Neutrophil (primary cell): ENCODE data around the gene USP47.

Experiments used
- H3K27ac ChIP-seq: fragments of 200-600 bp; sonication (generic); 2 replicates; pipeline ENCODE4 v1.5.1; 2016; ENCODE audit warnings: mild to moderate bottlenecking, moderate library complexity
- H3K27me3 ChIP-seq: fragments of 200-600 bp; sonication (generic); 2 replicates; pipeline ENCODE4 v1.6.0; 2016; ENCODE audit warnings: mild to moderate bottlenecking
- H3K36me3 ChIP-seq: fragments of 200-600 bp; sonication (generic); 2 replicates; pipeline ENCODE4 v1.5.1; 2017
- H3K4me1 ChIP-seq, 2 experiments: fragments of 200-600 bp in 1 of 2; sonication (generic) in 1 of 2; 1 replicate in 1 of 2; 2 replicates in 1 of 2; pipeline versions ENCODE4 v1.5.1 to v1.6.1; 2013 to 2016; ENCODE audit warnings: low read depth in 1 of 2, low read length in 1 of 2, mild to moderate bottlenecking in 1 of 2, moderate library complexity in 1 of 2; ENCODE audit not compliant: control insufficient read depth in 1 of 2, insufficient read depth in 1 of 2
- H3K4me3 ChIP-seq, 2 experiments: fragments of 200-600 bp in 1 of 2; sonication (generic) in 1 of 2; 1 replicate in 1 of 2; 2 replicates in 1 of 2; pipeline ENCODE4 v1.5.1; 2013 to 2016; ENCODE audit warnings: low read depth in 1 of 2, low read length in 1 of 2, mild to moderate bottlenecking in 1 of 2, moderate library complexity in 1 of 2
- H3K9me3 ChIP-seq: fragments of 200-600 bp; sonication (generic); 2 replicates; pipeline ENCODE4 v1.5.1; 2016
- TF ChIP-seq, protein P1 (sequence below): fragments of 200-600 bp; sonication (generic); IDR thresholded peaks from 2 replicates; pipeline ENCODE4 v1.5.1; 2016; ENCODE audit warnings: antibody characterized with exemption

USP47 gene

DNA sequence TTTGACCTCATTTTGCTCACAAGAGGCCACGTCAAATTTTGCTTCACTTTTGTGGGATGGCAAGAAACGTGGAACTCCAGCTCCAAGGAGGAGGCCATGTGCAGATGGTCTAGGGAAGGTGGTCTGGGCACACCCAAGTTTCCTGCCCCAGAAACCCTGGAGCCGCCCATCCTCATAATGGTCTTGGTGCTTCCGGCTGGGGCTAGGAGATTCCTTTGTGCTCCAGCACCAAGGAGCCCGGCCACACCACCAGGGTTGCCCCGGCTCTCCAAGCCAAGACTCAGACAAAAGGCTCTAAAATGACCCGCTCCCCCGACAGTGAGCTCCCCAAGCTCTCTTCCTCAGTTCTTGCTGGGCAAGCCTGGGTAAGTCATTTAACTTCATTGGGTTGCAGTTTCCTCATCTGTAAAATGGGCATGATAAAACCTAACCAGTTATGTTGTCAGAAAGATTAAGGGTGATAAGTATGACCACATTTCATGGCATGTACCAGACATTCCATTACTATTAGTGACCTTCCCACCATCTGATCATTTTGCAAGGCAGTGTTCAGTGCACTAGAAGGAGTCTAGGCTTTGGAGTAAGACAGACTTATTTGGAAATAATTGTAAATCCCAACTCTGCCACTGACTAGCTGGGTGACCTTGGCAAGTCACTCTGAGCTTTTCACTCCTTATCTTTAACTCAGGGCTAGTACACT lies 143.4 kb downstream of the USP47 start:
- no peak overlapping the region for H3K4me3 ChIP-seq
- H3K27ac ChIP-seq, result no peak overlapping the region
- H3K36me3 ChIP-seq, result no peaks in the 10 kb centered on the region
- no peaks in the 10 kb centered on the region for H3K9me3 ChIP-seq
- H3K4me1 ChIP-seq, result no peaks in the 10 kb centered on the region
- peaks cover 2% of the 10 kb centered on the region for H3K27me3 ChIP-seq
- TF ChIP-seq, protein P1, sequence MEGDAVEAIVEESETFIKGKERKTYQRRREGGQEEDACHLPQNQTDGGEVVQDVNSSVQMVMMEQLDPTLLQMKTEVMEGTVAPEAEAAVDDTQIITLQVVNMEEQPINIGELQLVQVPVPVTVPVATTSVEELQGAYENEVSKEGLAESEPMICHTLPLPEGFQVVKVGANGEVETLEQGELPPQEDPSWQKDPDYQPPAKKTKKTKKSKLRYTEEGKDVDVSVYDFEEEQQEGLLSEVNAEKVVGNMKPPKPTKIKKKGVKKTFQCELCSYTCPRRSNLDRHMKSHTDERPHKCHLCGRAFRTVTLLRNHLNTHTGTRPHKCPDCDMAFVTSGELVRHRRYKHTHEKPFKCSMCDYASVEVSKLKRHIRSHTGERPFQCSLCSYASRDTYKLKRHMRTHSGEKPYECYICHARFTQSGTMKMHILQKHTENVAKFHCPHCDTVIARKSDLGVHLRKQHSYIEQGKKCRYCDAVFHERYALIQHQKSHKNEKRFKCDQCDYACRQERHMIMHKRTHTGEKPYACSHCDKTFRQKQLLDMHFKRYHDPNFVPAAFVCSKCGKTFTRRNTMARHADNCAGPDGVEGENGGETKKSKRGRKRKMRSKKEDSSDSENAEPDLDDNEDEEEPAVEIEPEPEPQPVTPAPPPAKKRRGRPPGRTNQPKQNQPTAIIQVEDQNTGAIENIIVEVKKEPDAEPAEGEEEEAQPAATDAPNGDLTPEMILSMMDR, result no peak

GRCh38 chr11:11985954-11986949 lies 144.5 kb downstream of the USP47 start:
- TF ChIP-seq, protein P1, result no peak
- Histone ChIP-seq H3K36me3 (no peaks in the 10 kb centered on the region), H3K4me3 (no peak overlapping the region), H3K9me3 (no peaks in the 10 kb centered on the region), H3K27ac (no peak overlapping the region), H3K4me1 (no peaks in the 10 kb centered on the region), H3K27me3 (peaks cover 4% of the 10 kb centered on the region)

DNA sequence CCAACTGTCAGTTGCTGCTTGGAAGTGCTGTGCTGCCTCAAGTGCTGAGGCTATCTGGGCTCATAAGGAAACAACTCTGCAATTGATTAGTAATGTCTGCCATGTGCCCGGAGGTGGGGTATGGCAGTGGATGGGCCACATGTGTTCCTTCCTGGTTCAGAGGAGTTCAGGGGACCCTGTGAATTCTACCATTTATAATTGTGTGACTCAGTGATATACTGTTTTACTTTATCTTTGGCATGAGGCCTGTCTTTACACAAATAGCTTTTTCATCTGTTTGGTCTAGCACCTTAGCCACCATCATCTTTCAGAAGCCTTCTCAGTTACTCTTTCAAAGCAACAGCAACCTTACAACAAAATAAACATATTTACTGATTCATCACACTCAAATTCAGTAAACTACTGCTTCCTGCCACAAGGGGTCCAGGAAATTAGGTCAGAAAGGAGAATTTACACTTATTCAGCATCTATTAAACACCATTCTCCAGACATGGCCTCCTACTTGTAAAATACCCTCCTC lies 145.8 kb downstream of the USP47 start:
- peaks cover 8% of the 10 kb centered on the region for H3K27me3 ChIP-seq
- H3K9me3 ChIP-seq, result no peaks in the 10 kb centered on the region
- no peak overlapping the region for H3K4me3 ChIP-seq
- H3K36me3 ChIP-seq, result no peaks in the 10 kb centered on the region
- H3K27ac ChIP-seq, result no peak overlapping the region
- TF ChIP-seq, protein P1, result no peak
- no peaks in the 10 kb centered on the region for H3K4me1 ChIP-seq

DNA sequence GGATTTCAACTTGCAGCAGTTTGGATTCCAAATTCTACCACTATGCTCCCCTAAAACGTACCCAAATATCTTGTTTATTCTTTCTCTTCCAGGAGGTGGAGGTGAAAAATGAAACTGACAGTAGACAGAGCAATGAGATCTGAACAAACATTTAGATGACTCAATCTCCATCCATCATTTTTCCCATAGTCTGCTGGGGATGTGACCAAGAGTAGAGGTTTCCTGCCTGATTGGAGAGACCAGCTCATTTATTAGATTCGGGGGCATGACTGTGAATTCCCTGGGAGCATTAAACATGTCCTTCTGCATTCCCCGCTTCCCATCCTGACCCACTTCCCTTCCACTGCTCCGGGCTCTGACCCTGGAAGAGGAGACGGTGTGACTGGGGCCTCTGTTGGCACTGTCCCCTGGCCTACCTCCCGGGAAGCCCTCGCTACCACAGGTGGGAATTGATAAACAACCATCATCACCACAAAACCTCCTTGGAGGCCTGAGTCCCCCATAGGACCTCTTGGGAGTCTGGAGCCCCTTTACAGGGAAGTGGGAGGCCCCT lies 146.4 kb downstream of the USP47 start:
- H3K36me3 ChIP-seq, result no peaks in the 10 kb centered on the region
- no peaks in the 10 kb centered on the region for H3K9me3 ChIP-seq
- H3K27ac ChIP-seq, result no peak overlapping the region
- TF ChIP-seq, protein P1, result no peak
- no peaks in the 10 kb centered on the region for H3K4me1 ChIP-seq
- H3K27me3 ChIP-seq, result peaks cover 8% of the 10 kb centered on the region
- H3K4me3 ChIP-seq, result no peak overlapping the region

GRCh38 chr11:11988681-11989261 lies 147.0 kb downstream of the USP47 start:
- no peak overlapping the region for H3K27ac ChIP-seq
- H3K4me3 ChIP-seq, result no peak overlapping the region
- TF ChIP-seq, protein P1, result no peak
- H3K9me3 ChIP-seq, result no peaks in the 10 kb centered on the region
- H3K27me3 ChIP-seq, result peaks cover 8% of the 10 kb centered on the region
- H3K4me1 ChIP-seq, result no peaks in the 10 kb centered on the region
- H3K36me3 ChIP-seq, result no peaks in the 10 kb centered on the region
